HG03139 (cell line): ENCODE measurements around the gene GNAL.

Experiments
- ATAC-seq: cut with Tn5 transposase; IDR thresholded peaks from one replicate; pipeline ENCODE4 v1.9.1; 2021; ENCODE audit not compliant: unreplicated experiment

GNAL gene

DNA sequence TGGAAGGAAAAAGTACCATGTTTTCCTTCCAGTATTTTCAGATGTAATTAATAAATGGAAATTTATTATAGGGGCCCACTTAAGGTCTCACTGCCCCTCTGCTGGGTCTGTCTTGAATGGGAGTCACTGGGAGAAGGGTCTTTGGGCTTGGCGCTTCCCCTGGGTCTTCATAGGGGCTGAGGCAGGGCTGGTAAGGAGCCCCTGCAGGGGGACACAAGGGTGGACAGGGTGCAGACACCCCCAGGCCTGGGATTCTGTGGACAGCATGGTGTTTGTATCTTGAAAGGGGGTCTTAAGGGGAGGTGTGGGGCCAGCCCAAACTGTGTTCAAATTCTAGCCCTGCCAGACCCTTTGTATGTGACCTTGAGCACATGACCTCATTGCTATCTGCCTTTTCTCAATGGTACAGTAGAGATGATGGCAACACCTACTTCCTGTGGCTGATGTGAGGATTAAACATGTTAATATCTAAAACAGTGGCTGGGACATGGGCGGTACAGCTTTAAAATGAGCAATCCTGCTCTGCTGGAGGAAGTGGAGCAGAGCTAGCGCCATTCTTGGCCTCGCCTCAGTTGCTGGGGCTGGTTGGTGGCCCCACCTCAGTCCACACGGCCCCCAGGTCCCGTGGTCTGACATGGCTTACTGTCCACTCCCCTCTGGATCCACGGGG is 71.6 kb downstream of the GNAL start:
- no peak for ATAC-seq

DNA sequence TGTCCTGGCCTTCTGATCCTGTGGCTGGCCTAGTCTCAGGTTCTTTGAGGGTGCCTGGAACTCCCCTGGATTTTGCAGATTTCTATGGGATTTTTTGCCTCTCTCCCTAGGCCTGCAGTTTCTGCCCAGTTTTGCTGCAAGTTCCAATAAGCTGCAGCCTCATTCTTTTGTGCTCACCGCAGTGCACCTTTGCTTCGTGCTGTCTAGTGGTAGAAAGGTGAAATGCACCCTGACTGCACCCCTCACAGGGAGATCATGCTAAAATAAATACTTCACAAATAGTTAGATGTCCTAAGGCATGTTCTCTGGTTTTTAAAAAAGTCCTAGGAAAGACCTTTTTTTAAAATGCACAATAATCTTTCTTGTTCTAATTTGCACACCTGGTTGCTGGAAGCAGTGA is 72.5 kb downstream of the GNAL start:
- no peak for ATAC-seq

DNA sequence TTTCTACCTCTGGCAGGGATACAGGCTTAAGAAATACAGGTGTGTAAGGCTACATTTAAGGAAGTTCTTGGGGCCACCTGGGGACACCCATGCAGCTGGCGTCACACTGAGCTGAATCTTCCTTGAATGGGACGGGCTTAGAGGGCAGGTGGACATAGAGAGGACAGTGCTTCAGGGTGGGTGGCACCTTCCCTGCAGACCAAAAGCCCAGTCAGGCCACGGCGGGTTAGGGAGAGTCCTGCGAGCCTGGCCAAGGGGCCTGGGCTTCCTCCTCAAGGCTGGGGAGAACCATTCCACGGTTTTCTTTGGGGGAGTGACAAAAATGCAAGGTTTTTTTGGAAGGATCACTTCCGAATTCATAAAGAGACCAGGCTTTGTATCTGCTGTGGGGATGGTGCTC is 73.4 kb downstream of the GNAL start:
- ATAC-seq: no peak

DNA sequence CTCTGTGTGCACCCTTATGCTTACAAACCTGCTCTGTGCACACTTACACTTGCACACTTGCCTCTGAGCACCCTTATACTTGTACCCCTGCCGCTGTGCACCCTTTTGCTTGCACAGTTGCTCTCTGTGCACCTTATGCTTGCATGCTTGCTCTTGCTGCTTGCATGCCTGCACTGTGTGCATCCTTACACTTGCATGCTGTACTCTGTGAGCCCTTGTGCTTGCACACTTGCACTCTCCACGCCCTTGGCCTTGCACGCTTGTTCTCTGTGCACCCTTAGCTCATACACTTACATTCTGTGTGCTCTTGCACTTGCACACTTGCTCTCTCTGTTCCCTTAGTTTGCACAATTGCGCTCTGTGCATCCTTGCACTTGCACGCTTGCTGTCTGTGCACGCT is 78.3 kb downstream of the GNAL start:
- no peak for ATAC-seq

DNA sequence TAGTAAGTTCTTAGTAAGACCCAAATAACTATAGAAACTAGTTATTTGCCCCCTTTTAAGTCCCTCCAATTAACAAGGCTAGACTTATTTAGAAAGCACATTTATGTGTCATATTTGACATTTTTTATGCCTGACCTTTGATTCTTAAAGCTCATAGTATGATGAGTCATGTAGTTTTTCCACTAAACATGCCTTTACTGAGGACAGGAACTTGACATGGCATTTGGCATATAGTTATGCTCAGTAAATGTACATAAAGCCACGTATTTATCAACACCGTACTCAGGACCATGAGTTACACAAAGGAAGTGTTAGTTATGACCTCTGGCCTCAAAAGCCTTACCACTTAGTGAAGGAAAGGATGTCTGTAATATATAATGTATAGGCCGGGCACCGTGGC is 78.9 kb downstream of the GNAL start:
- ATAC-seq: no peak

DNA sequence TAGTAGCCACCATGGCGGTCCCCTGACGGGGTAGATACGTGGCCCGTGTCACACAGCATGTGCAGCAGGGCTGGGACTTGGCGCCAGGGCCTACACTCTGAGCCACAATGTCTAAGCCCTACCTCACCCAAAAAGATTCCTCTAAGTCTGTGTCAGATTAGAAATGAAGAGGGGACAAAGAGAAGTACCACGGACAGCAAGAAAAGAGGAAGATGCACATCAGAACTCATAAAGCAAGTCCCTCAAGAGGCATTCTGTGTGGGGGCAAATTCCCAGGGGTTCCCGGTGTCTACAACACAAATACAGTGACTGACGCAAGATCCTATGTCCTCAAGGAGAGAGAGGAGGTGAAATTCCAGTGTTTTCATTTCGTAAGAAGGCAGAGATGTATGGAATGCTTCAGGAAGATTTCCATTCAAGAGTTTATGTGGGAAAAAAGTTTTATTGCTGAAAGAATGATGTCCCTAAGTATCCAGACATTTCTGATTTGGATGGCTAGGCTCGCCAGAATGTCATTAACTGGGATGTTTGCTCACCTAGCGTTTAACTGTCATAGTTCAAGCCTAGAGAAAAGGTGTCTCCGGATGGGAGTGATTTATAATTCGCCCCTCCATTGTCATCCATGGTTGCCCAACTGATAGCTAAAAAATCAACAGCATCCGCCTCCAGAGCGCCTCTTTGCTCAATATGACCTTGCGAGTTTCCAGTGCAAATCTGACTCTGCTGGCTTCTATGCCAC is 86.5 kb downstream of the GNAL start:
- no peak for ATAC-seq

DNA sequence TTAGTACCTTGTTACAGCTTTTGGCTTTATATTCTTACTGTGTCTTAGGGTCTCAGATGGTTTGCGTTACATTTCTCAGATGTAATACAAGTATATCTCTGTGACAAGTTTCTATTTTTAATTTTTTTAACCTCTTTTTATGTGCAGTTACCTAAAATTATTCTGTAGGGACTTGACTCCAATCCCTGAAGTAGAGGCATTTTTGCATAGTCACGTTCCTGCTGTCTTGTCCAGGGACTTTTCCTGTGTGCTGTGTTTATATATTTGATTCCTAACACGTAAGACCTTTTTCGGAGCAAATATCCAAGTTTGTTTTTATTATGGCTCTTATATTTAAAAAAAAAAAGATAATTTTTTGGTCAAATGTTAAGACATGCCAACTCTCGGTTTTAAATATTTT is 91.0 kb downstream of the GNAL start:
- ATAC-seq: no peak

DNA sequence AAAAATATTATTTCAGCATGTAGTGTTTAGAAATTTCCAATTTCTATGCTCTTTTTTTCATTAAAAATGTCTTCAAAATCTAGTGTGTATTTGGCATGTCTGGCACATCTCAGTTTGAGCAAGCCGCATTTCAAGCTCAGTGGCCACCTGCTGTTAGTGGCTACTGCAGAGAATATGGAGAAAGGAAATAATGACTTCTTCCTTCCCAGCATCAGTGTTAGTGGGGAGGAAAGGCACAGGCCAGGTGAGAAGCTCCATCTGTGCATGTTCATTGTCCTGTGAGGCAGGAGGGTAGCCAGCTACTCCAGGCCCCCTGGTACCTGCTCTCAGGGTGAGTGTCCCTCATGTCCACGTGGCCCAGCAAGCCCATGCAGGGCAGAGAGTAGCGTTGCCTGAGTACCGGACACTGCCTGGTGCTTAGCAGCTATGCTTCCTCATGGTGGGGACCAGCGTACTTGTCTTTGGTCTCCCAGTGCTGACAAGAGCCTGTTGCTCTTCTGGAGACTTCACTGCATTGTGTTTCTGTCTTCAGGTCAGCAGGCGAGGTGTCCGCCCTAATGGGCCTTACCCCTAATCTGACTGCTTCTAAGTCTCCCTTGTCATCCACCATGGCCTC is 94.8 kb downstream of the GNAL start:
- no peak for ATAC-seq

DNA sequence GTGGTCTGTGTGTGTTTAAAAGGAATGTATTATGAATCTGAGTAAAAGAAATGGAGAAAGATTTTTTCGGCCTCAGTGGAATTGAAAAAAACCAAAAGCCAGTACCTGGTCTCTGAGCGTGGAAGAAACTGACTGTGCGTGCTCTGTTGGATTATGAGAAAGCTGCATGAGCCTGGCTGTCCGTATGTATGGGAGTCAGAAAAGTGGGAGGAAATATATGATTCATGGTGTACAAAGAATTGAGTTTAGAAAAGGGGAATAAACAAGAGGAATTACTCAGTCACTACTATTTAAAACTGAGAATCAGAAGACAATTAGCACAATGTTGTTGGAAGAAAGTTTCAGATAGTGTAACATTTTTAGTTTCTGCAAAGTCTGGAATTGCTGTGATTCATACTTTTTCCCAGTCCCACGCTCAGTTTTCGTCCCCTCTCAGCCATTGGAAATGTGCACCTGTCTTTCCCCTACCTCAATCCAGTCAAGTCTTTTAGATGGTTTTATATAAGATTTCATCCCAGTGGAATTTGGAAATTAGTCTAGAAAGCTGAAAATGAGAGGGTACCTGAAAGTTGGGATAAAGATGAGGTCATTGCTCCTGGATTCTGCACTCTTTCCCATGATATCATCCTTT is 95.7 kb downstream of the GNAL start:
- ATAC-seq: no peak

DNA sequence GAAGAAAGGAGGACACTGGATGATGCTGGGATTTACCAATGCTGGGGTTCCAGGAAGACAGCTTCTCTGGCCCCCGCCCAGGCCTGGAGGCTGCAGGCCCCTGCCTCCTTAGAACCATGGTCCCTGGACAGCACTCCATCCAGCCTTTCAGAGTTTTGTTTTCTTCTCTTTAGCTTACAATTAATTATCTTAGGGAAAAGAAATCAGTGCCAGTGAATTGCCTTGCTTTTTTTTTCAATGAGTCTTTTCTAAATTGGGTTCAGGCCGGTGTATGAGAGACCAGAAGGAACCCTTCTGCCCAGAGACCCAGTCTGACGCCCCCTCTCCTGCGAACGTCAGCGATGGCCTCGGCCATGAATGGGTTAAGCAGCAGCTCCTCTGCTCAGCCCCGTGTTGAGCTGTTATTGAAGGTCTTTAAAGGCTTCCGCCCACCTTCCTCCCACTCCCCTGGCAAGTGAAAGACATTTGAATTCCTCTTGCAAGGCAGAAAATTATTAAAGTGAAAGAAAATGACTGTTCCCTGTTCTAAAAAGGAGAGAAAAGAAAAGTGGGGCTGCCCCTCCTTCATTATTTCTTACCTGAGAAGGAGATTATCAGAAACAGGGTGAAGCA is 96.5 kb downstream of the GNAL start:
- ATAC-seq: no peak

DNA sequence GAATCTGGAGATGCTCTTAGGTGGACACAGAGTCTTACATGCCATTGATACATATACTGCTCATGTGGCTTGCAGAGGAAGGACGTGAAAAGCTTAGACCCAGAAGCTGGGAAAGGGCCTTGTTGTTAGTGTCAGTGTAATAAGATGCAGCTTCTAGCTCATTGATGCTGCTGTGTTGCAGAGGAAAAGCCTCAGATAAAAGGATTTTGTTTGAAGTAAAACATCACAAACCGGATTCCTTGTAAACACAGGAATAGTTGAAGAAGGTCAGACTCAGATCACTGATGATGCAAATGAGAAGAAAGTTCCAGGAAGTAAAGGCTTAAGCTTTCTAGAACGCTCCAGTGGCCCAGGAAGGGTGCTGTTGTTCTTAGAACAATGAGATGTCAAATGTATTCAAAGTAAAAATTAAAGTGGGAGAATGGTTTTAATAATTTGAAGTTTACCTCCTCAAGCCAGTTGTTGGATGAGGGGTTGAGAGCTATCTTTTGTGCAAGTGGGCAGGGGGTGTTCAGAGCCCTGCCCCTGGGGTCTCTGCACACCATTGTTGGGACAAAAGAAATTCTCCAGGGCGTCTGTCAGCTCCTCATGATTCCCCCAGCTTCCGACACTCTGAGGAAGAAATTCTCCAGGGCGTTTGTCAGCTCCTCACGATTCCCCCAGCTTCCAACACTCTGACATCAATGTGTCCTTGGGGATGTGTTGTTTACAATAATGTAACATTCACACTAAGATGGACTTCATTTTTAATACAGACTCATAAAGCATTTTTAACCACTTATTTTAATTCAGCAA is 100.8 kb downstream of the GNAL start:
- ATAC-seq: no peak

DNA sequence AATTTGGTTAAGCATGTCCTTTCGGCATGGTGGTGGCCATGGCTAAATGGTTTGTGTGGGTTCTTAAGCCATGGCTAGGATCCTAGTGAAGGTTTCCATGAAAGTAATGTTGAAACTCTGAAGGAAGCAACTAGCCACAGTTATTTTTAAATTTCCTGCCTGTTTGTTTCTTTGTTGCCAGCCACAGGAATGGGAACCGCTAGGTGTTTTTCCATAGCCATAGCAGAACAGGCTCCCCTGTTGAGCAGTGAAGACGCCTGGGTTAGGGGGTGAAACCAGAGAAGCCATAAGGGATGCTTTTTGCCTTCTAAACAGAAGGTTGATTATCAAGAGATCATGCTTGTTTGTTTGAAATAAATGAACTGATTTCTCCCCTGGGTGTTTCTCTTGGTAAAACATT is 102.1 kb downstream of the GNAL start:
- no peak for ATAC-seq

DNA sequence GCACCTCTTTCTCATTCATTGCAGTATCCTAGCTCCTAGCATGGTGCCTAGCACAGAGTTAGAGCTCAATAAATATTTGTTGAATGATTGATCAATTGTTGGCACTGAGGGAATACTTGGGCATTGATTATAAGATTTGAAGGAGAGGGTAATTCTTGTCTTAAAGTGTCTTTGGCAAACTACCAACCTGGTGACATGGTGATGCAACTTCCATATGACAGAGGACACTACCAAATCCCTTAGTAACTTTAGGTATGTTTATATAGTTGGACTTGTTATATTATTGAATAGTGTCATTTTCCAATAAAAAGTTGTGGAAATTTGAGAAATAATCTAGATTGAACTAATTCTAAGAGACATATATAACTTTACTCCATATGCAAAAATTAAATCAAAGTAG is 103.6 kb downstream of the GNAL start:
- no peak for ATAC-seq

DNA sequence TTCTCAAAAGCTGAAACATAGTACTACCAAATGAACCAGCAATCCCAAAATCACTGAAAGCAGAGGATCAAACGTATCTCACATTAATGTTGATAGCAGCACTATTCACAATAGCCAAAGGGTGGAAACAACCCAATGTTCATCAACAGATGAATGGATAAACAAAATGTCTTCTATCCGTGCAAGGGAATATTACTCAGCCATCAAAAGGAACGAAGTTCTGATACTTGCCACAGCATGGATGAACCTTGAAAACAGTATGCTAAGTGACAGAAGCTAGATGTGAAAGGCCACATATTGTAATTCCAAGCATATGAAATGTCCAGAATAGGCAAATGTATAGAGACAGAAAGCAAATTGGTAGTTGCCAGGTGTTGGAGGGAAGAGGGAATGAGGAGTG is 105.1 kb downstream of the GNAL start:
- ATAC-seq: no peak

DNA sequence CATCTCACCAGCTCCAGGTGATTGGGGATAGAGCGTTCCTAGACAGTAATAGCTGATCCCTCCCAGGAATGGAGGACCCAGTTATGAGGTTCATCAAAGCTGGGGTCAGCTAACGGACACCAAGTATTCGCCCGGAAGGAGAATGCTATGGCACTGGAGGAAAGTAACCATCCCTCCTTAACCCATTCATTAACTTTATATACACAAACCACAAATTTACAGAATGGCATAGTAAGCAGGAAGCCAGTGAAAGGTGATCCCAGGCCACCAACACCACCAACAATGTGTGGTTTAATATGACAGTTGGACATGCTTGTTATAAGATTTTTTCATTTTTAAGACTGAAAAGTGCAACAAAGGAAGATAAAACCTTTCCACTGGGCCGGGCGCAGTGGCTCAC is 106.9 kb downstream of the GNAL start:
- ATAC-seq: no peak

DNA sequence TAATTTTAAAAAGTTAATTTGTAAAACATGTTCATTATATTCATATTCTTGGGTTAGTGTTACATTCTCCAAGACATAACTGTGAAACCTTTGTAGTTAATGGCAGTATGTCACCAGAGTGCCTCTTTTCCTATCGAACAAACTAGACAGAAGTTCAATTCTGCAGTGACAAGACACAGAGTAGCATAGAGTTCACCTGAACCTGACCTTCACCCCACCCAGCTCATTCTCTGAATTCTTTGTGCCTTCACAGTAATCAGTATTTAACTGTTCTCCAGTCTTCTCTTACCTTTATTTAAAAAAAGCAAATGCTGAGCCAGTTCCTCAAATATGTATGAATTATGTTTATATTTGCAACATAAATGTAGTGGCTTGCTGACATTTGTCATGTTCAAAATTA is 109.2 kb downstream of the GNAL start:
- ATAC-seq: no peak

DNA sequence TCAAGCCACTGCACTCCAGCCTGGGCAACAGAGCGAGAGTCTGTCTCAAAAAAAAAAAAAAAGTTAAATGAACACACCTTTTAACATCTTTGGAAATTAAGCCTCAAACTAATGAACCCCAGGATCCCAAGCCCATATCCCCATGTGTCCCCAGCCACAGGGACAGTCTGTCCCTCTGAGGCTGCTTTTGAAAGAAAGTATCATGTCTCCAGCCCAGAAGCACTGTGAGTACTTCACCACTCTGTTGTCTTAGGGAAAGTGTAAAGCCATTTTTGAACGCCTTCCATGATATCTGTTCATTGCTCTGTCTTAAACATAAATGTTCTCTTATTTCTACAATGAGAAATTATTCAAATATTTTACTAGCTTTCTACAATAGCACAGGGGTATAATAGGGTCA is 110.0 kb downstream of the GNAL start:
- no peak for ATAC-seq

DNA sequence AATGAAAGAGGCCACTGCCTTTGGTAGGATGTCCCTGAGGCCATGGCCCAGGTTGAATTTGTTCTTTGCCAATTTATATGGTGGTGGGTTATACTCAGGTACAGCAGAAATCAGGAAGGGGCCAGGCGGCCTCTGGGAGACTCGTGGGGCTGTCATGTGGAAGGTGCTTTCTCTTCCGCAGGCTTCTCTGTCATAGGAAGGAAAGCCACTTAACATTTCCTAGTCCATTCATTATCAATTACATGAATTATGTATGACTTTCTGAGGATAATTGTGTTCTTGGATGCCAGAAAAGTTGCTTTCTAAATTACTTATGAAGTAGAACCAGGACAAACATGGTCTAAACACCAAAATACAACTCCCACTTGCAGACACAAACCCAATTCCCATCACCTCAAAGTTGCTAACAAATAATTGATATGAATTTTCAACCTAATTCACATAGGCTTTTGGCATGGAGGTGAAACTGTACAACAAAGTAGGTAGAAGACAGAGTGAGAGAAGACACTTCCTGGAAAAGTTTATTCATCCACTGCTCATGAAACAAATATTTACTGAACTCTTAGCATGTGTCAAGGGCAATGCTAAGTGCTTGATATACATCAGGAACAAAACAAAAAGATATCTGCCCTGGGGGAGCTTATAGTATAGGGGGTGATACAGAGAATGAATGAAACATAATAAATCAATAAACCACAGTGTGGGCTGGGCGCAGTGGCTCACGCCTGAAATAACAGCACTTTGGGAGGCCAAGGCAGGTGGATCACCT is 111.7 kb downstream of the GNAL start:
- no peak for ATAC-seq

DNA sequence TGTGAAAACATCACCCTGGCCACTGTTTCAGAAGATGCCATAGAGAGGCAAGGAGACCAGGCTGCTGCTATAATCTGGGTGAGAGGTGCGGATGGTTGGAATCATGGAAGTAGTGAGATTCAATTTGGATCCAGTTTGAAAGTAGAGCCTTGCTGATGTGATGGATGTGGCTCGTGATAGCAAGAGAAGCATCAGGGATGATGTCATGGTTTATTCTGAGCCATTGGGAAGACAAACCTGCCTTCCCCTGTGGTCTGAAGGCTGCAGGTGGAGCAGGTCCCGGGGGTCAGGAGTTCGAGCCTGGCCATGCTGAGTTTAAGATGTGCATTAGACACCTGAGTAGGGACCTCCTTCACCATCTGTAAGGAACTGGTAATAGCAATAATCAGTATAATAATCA is 112.5 kb downstream of the GNAL start:
- ATAC-seq: no peak

DNA sequence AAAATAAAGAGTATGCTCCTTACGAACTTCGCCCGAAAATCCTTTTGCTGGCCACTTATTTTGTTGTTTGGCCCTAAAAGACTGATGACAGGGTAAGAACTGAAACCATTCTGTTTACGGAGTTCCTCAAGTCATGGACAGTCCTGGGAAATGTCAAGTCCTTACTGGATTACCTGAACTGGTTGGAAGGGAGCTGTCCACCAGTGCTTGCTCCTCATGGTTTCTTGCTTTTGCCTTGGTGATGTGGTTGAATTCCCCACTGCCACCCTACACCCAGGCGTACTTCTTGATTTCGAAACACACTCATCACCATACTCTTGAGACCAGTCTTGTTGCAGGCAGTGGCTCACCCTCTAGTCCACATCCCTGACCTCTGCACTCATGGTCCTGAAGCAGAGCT is 113.1 kb downstream of the GNAL start:
- ATAC-seq: no peak
